Inferior parietal cortex (tissue), 1 donor: ENCODE results near the gene POR.
"Not testable (repeated sequence)": the region's sequence is repeated elsewhere in the genome, so short reads cannot be mapped to it uniquely, and the experiment has no call there.

Source experiments
- DNase-seq: peaks from one replicate; pipeline ENCODE4 v3.0.0-alpha.2; 2016; ENCODE audit errors: extremely low spot score

Gene POR

DNA sequence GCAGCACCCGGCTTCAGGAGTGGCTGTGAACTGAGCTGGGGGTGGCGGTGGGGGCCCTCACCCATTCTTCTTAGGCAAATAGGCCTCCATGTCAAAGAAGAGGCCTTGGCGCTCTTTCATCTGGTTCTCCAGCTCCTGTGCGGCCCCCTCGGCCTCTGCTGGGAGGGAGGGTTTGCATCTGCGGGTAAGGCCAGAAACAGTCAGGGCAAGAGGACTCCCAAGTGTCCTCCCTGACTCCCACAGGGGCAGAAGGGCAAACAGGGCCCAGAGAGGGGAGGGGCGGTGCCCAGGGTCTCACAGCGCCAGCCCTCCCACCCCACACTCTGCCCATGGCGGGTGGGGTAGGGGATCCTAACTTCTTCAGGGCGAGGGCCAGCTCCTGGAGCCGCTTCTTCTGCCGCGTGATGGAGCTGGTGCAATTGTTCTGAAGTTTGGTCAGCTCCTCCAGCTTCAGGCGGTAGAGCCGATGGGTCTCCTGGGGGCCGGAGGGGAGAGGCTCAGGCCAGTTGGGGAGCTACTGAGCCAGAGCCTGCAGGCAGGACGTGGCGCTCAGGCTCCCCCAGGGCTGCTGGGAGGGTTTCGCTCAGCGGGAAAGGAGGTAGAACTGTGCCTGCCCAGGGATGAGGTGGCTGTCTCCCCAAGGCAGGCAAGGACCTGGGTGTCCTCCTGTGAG, 77.3 kb downstream of the POR start:
- no peak for DNase-seq

DNA sequence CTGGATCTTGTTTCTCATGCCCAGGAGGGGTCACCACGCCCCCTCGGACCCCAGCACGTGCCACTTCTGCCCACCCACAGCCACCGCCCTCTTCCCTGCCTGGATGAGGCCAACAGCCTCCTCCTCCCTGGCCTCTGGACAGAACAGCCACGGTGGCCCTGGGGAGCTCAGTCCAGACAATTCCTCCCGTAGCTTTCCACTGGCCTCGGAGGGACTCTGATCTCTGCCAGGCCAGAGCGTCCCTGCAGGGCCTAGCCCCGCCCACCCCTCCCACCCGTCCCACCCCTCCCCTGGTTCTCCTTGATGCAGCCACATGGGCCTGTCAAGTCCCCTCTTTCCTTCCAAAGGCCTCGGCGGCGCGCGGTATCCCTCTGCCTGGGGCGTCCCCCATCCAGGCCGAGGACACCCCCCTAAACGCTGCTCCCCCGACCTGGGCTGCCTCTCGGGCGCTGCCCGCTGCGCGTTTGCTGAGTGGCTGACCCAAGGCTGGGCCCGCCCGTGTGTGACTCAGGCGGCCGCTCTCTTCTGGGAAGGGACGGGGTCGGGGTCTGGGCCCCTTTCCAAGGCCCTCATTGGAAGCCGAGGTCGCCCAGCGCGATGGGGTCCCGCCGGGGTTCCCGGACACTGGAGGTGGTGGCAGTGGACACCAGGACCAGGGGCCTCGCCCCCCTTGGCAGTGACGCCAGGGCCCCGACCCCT, 78.9 kb downstream of the POR start:
- no peak for DNase-seq

DNA sequence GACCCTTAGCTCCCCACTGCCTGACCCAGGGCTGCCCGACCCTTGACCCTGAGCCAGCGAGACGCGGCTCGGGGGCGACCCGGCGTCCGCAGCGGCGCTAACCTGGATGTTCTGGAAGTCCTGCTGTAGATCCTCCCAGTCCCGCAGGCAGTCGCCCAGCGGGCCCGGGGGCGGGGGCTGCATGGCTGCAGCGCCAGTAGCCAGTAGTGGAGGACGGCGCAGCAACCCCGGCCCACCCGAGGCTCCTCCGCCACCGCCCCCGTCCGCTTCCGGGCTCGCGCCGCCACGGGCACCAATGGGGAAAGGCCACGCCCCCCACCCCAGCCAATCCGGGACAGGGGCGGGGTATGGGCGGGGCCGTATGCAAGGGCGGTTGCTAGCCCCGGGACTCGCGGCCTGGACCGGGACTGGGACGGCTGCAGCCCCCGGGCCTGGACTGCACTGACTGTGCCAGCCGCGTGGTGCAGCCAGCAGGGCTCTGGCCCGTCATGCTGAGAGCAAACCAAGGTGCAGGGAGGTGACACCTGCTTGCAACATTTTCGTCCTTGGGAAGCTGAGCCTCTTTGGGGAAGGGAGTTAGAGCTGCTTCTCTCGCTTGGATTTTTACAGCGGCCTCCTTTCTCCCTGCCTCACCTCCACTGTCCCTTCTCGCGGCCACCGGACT, 79.6 kb downstream of the POR start, which contains the start of gene TMEM120A:
TMEM120A (minus strand) TSS at position 208 of the 664 bp plus-strand sequence; CDS start at position 183, 25 bp downstream.
- DNase-seq, result peak; percentile 94

DNA sequence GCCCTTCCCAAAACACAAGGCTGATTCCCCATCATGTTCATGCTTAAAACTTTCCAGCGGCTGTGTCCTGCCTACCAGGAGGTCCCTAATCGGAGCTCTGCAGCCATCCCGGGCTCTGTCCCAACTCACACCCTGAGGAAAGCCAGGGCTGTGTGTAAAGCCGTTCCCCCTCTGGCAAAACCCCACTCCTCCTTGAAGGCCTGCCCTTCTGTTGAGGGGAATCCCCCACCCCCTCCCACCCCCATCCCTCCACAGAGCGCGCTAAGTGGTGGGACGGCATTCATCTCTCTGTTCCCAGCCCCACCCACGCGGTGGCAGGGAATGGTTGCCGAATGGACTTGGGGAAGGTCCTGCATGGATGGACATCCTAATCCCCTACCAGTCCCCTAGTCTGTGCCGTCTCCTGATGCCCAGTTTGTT, 80.1 kb downstream of the POR start:
- DNase-seq, result no peak

DNA sequence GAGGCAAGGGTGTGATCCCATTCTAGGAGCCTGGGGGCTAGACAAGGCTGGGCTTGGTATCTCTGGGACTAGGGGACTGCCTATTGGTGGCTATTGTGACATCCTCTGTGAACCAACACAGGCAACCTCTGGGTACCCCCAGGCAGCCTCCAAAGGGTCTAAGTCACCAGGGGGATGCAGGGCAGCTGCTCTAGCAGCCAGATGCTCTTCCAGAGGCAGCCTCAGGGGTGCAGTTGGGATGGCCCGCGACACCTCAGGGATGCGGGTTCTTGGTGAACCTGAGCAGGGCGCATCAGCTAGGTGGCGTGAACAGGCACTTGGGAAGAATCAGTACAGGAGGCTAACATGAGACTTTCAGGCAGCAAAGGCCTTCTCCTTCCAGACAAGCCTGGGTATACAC, 81.0 kb downstream of the POR start:
- no peak for DNase-seq

DNA sequence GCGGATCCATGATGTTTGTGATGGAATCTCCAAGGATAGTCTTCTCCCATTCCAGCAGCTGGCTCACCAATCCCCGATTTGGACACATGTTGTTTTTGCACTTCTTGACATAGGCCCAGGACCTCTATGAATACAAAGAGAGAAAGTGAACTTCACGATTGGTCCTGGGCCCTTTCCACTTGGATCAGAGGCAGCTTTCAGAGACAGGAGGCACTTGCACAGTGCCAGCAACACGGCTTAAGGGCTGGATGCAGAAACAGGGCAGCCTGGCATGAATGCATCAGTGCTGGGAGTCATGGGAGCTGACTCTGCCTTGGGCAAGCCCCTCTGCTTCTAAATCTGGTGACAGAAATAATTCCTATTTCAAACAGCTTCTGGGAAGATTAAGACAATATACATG, 81.5 kb downstream of the POR start:
- DNase-seq, result no peak

DNA sequence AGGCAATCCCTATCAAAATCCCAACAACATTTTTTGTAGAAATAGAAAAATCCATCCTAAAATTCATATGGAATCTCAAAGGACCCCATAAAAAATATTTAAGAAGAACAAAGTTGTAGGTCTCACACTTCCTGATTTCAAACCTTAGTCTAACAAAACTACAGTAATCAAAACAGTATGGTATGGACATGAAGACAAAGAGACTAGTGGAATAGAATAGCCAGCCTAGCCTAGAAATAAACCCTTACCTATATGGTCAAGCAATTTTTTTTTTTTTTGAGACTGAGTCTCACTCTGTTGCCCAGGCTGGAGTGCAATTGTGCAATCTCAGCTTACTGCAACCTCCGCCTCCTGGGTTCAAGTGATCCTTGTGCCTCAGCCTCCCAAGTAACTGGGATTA, 83.1 kb downstream of the POR start:
- no peak for DNase-seq

DNA sequence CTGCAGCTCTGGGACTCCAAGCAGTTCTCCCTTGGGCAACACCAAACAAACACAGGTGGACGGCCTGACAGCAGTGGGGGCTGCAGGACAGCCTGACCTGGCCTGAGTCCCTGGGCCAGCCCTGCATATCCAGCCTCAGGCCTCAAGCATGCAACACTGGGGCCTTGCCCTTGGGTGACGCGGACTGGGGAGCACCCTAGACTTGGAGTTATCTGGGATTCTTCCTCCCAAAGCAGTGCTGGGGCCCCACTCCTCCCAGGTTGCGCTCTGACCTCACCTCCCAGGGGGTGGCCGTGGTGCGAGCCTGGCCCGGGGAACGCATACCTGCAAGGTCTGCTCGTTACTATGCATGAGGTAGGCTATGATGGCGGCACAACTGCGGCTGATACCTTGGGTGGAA, 85.6 kb downstream of the POR start:
- no peak for DNase-seq

DNA sequence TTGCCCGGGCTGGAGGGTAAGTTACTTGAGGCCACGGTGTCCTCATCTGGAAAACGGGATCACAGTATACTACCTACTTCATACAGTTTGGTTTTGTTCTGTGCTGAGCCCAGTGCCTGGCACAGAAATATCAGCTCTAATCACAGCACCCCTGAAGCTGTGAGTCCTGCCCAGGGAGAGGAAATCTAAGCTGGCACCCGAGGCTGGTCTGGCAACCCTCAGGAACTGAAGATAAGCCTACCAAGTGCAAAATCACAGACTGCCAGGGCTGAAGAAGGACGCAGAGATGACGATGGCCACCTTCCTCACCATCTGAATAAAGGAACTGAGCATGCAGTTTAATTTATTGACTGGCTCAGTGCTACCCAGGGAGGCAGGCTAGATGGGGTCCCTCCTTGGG, 87.2 kb downstream of the POR start:
- DNase-seq, result no peak

DNA sequence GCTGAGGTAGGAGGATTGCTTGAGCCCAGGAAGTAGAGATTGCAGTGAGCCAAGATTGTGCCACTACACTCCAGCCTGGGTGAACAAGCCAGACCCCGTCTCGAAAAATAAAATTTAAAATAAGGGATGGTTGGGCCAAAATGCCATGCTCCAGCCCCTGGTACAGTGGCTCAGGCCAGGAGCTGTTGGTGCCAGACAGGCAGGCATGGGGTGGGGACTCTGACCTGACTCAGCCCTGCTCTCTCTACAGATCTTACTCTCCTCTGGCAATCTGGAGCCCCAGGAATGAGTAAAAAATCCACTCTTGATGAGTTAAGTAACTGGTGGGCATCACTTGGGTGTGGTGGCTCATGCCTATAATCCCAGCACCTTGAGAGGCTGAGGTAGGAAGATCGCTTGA, 87.9 kb downstream of the POR start:
- DNase-seq, result no peak

DNA sequence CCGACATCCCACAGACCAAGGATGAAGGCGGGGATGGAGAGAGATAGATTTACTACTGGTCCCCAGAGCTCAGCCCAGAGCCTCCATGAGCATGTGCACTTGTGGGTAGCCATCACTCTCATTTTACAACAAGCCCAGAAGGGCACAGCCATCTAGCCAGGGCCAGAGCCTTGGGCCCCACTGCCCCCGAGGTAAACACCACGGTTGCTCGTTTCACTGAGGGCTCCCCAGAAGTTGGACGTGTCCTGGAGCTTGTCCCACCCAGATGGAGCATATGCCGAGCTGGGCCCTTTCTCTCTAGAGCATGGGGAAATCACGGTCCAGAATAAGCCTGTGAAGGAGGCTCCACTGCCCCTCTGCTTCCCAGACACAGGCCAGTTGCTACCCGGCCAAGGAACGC, 88.4 kb downstream of the POR start:
- DNase-seq, result no peak

DNA sequence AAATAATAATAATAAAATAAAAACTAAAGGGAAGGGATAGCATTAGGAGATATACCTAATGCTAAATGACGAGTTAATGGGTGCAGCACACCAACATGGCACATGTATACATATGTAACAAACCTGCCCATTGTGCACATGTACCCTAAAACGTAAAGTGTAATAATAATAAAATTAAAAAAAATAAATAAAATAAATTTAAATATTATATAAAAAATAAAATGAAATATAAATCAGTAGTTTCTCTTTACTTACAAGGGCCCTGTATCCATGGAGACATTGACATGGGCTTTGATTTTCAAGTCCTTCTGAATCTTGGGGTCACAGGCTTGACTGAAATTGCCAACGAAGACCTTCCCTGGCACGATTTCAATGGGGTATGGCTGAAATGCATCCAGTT, 90.0 kb downstream of the POR start:
- DNase-seq, result not testable (repeated sequence)

DNA sequence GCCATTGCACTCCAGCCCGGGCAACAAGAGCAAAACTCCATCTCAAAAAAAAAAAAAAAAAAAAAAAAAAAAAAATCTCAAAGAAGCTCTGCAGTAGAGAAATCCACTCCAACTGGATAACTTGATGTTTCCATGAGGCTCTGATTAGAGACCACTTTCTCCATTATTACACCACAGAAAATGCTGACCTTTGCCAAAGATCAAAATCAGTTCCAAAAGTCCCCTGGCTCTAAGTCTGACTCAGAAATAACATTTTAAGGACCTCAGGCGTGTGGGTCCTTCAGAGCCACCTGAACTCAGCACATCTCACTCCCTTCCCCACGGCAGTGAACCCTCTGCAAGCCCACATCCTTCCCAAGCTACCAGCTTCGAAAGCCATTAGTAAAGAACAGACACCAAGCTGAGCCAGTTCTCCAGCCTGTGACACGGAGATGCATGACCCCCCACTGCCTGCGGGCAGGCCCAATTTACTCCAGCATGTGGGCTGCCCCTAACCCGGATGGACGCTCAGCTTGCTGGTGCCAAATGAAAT, 93.3 kb downstream of the POR start:
- no peak for DNase-seq

DNA sequence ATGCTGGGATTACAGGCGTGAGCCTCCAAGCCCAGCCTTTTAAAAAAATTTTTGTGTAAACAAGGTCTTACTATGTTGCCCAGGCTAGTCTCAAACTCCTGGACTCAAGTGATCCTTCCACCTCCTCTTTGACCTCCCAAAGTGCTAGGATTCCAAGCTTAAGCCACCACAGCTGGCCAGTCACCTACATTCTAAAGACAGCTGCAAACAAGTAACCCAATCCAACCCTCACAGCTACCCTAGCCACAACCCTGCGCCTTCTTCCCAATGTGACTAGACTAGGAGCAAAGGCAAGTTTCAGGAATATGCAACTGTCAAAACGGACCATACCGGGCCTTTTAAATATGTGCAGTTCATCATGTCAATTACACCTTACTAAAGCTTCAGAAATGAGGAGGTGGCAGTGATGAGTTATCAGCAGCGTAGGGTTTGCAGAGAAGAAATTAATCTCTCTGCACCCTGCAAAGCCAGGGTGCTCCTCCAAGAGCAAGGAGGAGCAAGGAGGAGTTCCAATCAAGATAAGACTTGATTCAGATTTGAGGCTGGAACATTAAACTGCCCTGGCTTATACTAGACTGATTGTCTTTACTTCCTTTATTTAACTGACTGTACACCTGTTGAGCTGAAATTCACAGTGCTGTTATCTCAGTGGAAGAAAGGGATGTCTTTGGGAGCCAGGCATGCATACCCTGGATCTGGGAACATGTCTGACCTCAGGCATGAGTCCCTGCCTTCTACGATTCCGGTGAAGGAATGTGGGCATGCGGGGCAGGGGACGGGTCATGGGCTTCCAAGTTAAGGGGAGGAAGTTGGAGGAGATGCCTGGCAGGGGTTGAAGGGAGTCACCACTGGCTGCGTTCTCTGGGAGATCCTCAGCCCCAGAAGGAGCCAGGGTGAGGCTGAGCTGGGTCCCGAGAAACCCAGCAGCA, 95.0 kb downstream of the POR start:
- DNase-seq, result no peak

DNA sequence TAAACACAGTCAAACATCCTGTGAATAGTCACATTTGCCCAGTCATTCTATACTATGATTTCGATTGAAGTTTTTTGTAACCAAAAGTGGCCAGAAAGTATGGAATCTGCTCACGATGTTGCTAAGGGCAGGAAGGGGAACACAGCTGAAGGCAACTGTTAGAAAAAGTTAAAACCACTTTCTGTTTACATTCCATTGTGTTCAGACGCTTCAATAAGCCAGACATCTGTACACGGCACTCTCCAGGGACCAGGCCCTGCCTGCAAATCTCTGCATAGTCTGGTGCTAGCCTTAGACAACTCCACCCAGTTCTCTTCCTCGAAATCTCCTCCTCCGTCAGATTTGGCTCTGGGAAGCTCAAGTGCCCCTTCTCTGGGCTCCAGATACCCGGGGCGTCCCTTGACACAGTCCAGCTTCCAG, 96.5 kb downstream of the POR start:
- no peak for DNase-seq

DNA sequence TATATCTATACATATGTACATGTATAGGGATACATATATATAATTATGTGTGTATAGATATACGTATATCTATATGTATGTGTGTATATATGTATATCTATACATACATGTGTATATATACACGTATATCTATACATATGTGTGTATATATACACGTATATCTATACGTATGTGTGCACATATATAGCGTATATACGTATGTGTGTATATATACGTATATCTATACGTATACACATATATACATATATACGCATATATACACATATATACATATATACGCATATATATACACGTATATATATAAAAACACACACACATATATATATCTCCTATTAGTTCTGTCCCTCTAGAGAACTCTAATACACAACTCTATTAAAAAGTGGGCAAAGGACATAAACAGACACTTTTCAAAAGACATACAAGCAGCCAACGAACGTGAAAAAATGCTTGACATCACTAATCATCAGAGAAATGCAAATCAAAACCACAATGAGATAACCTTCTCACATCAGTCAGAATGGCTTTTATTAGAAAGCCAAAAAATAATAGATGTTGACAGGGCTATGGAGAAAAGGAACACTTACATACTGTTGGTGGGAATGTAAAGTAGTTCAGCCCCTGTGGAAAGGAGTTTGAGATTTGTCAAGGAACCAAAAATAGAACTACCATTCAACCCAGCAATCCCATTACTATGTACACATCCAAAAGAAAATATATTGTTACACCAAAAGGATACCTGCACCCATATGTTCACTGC, 101.4 kb downstream of the POR start:
- no peak for DNase-seq

DNA sequence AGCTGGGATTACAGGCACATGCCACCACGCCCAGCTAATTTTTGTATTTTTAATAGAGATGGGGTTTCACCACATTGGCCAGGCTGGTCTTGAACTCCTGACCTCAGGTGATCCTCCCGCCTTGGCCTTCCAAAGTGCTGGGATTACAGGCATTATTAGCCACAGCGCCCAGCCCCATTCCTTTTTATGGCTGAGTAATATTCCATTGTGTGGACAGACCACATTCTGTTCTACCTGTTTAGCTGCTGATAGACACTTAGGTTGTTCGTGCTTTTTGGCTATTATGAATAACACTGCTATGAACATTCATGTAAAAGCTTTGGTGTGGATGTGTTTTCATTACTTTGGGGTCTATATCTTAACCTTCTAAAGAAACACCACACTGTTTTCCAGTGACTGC, 103.6 kb downstream of the POR start:
- not testable (repeated sequence) for DNase-seq

DNA sequence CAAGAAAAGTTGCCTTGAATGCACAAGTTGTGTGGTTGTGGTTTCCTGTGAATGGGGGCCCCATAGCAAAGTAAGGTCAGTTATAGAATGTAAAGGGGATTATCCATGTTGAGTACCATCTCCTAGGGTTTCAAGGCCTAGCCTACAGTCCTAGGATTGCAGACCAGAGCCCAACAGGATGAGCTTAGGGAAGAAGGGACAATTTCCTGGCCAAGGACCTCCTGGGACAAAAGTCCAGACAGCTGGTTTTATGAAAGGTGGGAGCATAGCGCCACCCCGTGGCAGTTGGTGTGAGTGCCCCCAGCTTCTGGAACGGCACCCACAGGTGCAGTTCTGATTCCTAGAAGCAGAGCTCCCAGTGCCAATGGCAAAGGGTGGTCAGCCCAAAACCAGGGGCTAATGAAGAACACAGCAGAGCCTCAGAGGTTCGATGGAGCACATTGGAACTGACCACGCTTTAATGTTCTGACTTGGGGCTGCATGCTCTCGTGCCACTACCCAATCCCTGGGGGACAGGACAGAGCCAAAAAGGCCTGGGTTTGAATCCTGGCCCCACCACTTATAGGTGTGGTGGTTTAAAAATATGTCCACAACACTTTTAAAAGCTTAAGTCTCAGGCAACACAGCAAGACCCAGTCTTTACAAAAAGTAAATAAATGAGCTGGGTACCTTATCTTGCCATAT, 105.2 kb downstream of the POR start:
- peak; percentile 81 for DNase-seq

DNA sequence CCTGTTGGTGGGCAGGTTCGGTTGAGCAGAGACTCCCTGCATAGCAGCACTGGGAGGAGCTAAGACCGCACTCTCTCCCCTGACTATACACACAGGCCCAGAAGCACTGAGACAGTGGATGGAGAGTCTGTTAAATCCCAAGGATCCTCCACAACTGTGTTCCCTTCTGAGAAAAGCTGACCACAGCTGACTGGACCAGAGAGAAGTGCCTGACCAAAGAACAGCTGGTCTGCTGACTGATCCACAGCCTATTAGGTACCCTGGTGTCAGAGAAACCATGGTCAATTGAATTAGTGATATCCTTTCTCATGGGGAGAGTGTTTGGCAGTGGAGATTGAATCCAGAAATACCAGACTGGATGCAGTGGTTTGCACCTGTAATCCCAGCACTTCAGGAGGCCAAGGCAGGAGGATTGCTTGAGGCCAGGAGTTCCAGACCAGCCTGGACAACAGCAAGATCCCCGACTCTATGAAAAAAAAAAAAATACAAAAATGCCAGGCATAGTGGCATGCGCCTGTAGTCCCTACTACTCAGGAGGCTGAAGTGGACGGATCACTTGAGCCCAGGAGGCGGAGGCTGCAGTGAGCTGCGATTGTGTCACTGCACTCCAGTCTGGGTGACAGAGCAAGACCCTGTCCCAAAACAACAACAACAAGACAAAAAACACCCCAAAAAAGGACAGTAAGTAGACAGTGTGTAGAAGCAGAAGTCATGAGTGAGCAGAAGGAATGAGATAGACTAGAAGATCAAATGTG, 107.2 kb downstream of the POR start:
- DNase-seq, result no peak

DNA sequence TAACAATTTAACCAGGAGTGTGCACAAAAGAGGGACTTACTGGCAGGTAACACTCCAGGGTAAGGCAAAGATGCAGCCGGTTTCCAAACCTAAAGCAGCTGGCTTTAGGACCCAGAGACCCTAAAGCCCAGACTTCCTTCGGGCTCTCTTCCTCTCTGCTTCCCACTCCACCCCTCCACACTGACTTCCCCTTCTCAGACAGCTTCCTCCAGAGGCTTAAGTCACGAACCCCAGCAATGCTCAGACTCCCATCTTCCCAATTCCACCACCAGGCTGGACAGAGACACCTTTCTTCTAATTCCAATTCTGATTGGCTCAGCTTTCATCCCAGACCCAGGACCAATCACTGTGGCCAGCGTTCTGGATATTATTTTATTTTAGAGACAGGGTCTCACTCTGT, 108.0 kb downstream of the POR start:
- DNase-seq, result no peak
